Thoracic aorta (tissue), 2 donors: Measurements from ENCODE around the gene PARN. TPM values are rescaled to one million over a fixed set of nuclear protein-coding genes. Genes with fewer than 3 reads are reported as not detected.

Source experiments
- ATAC-seq: fragments of 150-250 bp; one replicate; pipeline ENCODE4 v1.8.0; 2017; ENCODE audit warnings: low read depth; ENCODE audit not compliant: insufficient number of reproducible peaks, low FRiP score
- DNase-seq: peaks from one replicate; pipeline ENCODE4 v3.0.0-alpha.2; 2020; ENCODE audit warnings: low spot score
- H3K27ac ChIP-seq, 2 donors: fragments of 200-600 bp; sonication (generic); 1 replicate in 1 of 2; 2 replicates in 1 of 2; pipeline ENCODE4 v1.5.1; 2016; ENCODE audit warnings: mild to moderate bottlenecking in 2 of 2, moderate library complexity in 2 of 2
- H3K27me3 ChIP-seq: fragments of 200-600 bp; sonication (generic); replicated peaks from 2 replicates; pipeline ENCODE4 v1.6.0; 2016; ENCODE audit warnings: mild to moderate bottlenecking; ENCODE audit not compliant: insufficient read depth
- H3K36me3 ChIP-seq: fragments of 200-600 bp; sonication (generic); one replicate; pipeline ENCODE4 v1.5.1; 2016
- H3K4me1 ChIP-seq, 2 donors: fragments of 200-600 bp; sonication (generic); 1 replicate in 1 of 2; 2 replicates in 1 of 2; pipeline versions ENCODE4 v1.5.1 to v1.6.0; 2016; ENCODE audit warnings: low read depth in 2 of 2, mild to moderate bottlenecking in 1 of 2; ENCODE audit not compliant: control insufficient read depth in 1 of 2
- H3K4me3 ChIP-seq: fragments of 200-600 bp; sonication (generic); 2 replicates; pipeline ENCODE4 v1.5.1; 2016; ENCODE audit warnings: mild to moderate bottlenecking
- H3K9me3 ChIP-seq: fragments of 200-600 bp; sonication (generic); 2 replicates; pipeline ENCODE4 v1.5.1; 2016
- total RNA-seq, 2 donors: library from RNA; depleted of rRNA; stranded (reverse); fragments of >200 nt; gene quantifications; one replicate each; pipeline versions ENCODE4 v1.1.0 to v1.2.3, GENCODE V29; 2016
- TF ChIP-seq, protein P1 (sequence below): fragments of 200-600 bp; sonication (generic); IDR thresholded peaks from one replicate; pipeline ENCODE4 v1.5.1; 2019; ENCODE audit warnings: antibody characterized with exemption

PARN gene
- total RNA-seq, 2 donors from 2014 or later, result 51.0 to 66.7 TPM

DNA sequence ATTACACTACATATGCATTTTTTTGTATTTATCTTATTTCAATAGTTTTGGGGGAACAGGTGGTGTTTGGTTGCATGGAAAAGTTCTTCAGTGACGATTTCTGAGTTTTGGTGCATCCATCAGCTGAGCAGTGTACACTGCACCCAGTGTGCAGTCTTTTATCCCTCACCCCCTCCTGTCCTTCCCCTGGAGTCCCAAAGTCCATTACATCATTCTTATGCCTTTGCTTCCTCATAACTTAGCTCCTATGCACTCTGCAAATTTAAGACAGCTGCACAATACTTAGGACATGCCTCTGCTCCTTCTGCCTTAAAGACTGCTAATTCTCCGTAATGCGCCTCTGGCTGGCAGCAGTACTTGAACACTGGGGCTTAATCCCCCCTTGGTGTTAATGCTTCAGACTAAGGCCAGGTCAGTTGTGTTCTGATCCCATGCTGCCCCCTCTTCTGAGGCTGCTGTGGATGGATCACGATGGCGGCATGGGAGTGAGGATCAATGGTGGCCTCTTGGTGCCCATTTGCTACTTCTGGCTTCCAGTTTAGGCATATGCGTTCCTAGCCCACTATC lies 146.2 kb downstream of the PARN start:
- no peaks in the 10 kb centered on the region for H3K27me3 ChIP-seq
- TF ChIP-seq, protein P1, sequence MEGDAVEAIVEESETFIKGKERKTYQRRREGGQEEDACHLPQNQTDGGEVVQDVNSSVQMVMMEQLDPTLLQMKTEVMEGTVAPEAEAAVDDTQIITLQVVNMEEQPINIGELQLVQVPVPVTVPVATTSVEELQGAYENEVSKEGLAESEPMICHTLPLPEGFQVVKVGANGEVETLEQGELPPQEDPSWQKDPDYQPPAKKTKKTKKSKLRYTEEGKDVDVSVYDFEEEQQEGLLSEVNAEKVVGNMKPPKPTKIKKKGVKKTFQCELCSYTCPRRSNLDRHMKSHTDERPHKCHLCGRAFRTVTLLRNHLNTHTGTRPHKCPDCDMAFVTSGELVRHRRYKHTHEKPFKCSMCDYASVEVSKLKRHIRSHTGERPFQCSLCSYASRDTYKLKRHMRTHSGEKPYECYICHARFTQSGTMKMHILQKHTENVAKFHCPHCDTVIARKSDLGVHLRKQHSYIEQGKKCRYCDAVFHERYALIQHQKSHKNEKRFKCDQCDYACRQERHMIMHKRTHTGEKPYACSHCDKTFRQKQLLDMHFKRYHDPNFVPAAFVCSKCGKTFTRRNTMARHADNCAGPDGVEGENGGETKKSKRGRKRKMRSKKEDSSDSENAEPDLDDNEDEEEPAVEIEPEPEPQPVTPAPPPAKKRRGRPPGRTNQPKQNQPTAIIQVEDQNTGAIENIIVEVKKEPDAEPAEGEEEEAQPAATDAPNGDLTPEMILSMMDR, result no peak
- no peaks in the 10 kb centered on the region for H3K9me3 ChIP-seq
- H3K4me1 ChIP-seq, result peaks cover 17 to 21% of the 10 kb centered on the region in 2 donors
- H3K27ac ChIP-seq, result no peak overlapping the region
- H3K4me3 ChIP-seq, result no peak overlapping the region
- DNase-seq (no peak), ATAC-seq (no peak)
- H3K36me3 ChIP-seq, result peaks cover 4% of the 10 kb centered on the region

DNA sequence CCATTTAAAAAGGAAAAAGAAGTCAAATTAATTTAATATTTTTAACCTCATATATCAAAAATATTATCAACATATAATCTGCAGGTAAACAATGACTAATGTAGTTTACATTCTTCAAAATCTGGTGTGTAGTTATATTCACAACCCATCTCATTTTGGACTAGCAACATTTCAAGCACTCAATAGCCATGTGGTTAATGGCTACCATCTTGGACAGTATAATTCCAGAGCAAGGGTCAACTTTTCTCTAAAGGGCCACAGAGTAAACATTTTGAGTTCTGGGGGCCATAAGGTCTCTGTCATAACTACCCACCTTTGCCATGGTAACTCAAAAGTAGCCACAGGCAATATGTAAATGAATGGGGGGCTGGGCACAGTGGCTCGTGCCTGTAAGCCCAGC lies 153.9 kb downstream of the PARN start:
- Histone ChIP-seq H3K36me3 (no peaks in the 10 kb centered on the region), H3K9me3 (no peaks in the 10 kb centered on the region), H3K27ac (no peak overlapping the region), H3K27me3 (no peaks in the 10 kb centered on the region), H3K4me3 (no peak overlapping the region), H3K4me1 (peaks cover 0 to 8% of the 10 kb centered on the region in 2 donors)
- ATAC-seq, result no peak
- TF ChIP-seq, protein P1, result no peak
- DNase-seq, result no peak

DNA sequence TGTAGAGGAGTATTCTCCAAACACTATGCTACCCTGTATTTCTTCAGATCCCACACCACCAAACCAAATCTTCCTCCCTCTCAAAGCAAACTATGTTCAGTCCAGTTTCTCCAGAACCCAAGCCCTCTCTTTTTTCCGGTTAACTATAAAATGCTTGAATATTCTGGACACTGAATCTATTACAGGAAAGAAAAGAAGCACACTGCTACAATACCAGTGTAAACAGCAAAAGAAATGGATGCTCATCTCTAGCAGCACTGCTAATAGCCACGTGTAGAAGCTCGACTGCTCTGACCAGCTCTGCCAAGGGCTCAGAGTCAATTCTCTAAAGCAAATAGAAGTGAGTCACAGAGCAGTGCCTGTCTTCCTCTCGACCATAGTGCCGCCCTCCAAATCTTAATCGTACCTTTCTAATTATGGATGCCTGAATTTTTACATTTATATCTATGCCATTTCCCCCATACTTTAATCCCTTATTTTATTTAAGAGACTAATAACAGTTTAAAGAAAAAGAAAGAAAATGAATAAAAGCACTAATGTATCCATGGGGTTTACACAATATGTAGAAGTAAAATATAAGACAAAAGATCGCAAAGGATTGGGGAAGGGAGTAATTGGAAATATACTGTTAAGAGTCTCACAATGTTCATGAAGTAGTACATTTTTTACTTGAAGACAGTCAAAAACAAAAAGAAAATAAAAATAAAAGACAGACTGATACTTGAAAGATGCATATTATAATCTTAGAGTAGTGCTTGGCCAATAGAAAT lies 154.5 kb downstream of the PARN start:
- H3K27me3 ChIP-seq, result no peaks in the 10 kb centered on the region
- no peak for DNase-seq
- H3K27ac ChIP-seq, result no peak overlapping the region
- H3K4me1 ChIP-seq, result peaks cover 0 to 8% of the 10 kb centered on the region in 2 donors
- H3K36me3 ChIP-seq, result no peaks in the 10 kb centered on the region
- TF ChIP-seq, protein P1, result no peak
- no peak overlapping the region for H3K4me3 ChIP-seq
- ATAC-seq, result no peak
- no peaks in the 10 kb centered on the region for H3K9me3 ChIP-seq

DNA sequence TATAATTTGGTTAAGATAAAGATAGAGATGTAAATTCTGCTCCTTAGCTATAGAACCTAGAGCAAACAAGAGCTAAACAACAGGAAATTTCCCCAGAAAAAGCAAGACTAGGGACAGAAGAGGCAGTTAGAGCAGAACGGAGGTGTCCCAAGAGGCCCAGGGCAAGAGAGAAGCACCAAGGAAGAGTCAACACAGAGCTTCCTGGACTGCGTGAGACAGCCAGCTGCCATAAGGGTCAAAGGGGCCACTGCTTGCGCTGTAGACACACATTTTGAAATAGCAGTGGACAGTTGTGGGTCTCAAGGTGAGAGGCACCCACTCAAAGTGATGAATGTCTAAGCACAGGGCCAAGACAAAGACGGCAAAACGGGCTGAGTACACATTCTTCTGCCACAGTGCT lies 156.6 kb downstream of the PARN start:
- H3K4me1 ChIP-seq, result peaks cover 0 to 8% of the 10 kb centered on the region in 2 donors
- TF ChIP-seq, protein P1, result no peak
- DNase-seq, result no peak
- H3K9me3 ChIP-seq, result no peaks in the 10 kb centered on the region
- no peak overlapping the region for H3K4me3 ChIP-seq
- no peaks in the 10 kb centered on the region for H3K27me3 ChIP-seq
- H3K27ac ChIP-seq, result no peak overlapping the region
- H3K36me3 ChIP-seq, result no peaks in the 10 kb centered on the region
- ATAC-seq, result no peak

DNA sequence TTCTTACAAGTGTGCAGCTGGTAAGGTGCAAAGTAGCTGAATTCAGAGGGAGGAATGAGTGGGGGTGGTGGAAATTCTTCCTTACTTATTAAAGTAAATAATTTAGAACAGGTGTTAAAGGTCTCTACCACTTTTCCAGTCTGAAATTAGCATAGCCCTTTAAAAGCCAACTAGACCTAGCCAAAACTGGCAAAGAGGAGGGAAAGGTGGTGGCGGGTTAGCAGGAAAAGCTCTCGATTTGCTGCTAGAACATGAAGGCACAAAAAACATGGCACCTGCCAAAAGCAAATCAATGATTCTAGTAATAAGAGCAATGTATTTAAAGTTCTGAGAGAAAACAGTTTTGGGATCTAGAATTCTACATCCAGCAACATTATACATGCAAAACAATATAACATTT lies 157.7 kb downstream of the PARN start:
- H3K36me3 ChIP-seq, result no peaks in the 10 kb centered on the region
- H3K4me1 ChIP-seq, result peaks cover 0 to 8% of the 10 kb centered on the region in 2 donors
- DNase-seq, result no peak
- no peak for ATAC-seq
- H3K27me3 ChIP-seq, result no peaks in the 10 kb centered on the region
- H3K4me3 ChIP-seq, result no peak overlapping the region
- H3K27ac ChIP-seq, result no peak overlapping the region
- TF ChIP-seq, protein P1, result no peak
- no peaks in the 10 kb centered on the region for H3K9me3 ChIP-seq
